H1 (cell line): ENCODE results near the gene FHIT. TPM values are rescaled to one million over a fixed set of nuclear protein-coding genes. Genes with fewer than 3 reads are reported as not detected.

ENCODE experiments used
- NANOG ChIP-seq: IDR thresholded peaks from 2 replicates; pipeline ENCODE4 v1.6.1; 2011; ENCODE audit warnings: low read length, low read depth, mild to moderate bottlenecking, inconsistent platforms; ENCODE audit not compliant: insufficient read depth, poor library complexity, severe bottlenecking
- RXRA ChIP-seq: IDR thresholded peaks from 2 replicates; pipeline ENCODE4 v1.6.1; 2011; ENCODE audit warnings: low read depth, mild to moderate bottlenecking, low read length, moderate library complexity; ENCODE audit not compliant: insufficient read depth
- polyA plus RNA-seq, 7 experiments: library from polyadenylated mRNA; depleted of rRNA in 3 of 7; stranded (reverse) in 5 of 7; unstranded in 2 of 7; fragments of >200 nt in 5 of 7; fragments of 200-250 nt in 2 of 7; gene quantifications; 1 replicate in 5 of 7; 2 replicates in 1 of 7; 4 replicates in 1 of 7; pipeline versions ENCODE4 v1.2.1 to v1.2.3, GENCODE V29; 2011 to 2013; ENCODE audit warnings: missing spikeins in 2 of 7, mixed read lengths in 2 of 7
- total RNA-seq: library from RNA; stranded (reverse); fragmentation: NEBNext Ultra II Directional; extraction: Animal tissue kit (Norgen Biotek cat#: 25700); gene quantifications from 2 replicates; pipeline ENCODE4 v1.2.1, GENCODE V29; 2021

Gene FHIT
- total and polyA plus RNA-seq, 2 of the 8 experiments (the other 6 are each of a cell fraction or from before 2014, with no cell fraction given): 1.2 to 3.2 TPM

DNA sequence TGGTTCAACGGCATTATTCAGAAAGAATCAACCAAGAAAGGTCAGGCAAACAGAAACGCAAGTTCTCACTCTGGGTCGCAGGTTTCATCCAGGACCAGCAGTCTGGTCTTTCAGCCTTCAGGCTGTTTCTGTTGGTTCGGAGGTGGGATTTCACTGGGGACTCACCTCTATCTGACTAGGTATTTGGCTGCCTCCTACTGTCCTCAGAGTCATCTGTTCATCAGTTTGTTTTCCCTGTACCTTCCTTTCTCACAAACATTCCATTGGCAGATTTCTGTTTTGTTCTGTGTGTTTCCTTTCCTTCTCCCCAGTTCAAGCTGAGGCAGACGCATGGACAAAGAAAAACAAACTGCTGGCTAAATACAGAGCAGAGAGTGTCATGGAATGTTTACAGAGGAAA is 1154.8 kb downstream of the FHIT start (continued):
- TF ChIP-seq NANOG (no peak), RXRA (no peak)
